CD14-positive monocyte (primary cell): ENCODE data around the gene CNDP2. TPM values are rescaled to one million over a fixed set of nuclear protein-coding genes. Genes with fewer than 3 reads are reported as not detected.

Experiments used
- DNase-seq, 3 donors: peaks; one replicate each; pipeline ENCODE4 v3.0.0-alpha.2; 2011 to 2022
- H2AFZ ChIP-seq: 2 replicates; pipeline ENCODE4 v1.6.0; 2012; ENCODE audit warnings: mild to moderate bottlenecking, low read depth, low read length, inconsistent platforms; ENCODE audit not compliant: insufficient read depth, poor library complexity, severe bottlenecking
- H3K27ac ChIP-seq, 2 donors: 1 replicate in 1 of 2; 2 replicates in 1 of 2; pipeline ENCODE4 v1.5.1; 2012 to 2013; ENCODE audit warnings: low read length in 2 of 2, control low read depth in 1 of 2, inconsistent platforms in 1 of 2, low read depth in 1 of 2, mild to moderate bottlenecking in 1 of 2
- H3K27me3 ChIP-seq, 2 donors: one replicate each; pipeline versions ENCODE4 v1.6.0 to v1.6.1; 2011 to 2013; ENCODE audit warnings: low read length in 2 of 2; ENCODE audit not compliant: control insufficient read depth in 2 of 2, insufficient read depth in 2 of 2
- H3K36me3 ChIP-seq, 2 donors: replicated peaks in 1 of 2; 1 replicate in 1 of 2; 2 replicates in 1 of 2; pipeline versions ENCODE4 v1.5.1 to v1.6.1; 2012 to 2013; ENCODE audit warnings: low read length in 2 of 2, control low read depth in 1 of 2, inconsistent platforms in 1 of 2, mild to moderate bottlenecking in 1 of 2; ENCODE audit not compliant: insufficient read depth in 2 of 2, control insufficient read depth in 1 of 2
- H3K4me1 ChIP-seq, 2 donors: 1 replicate in 1 of 2; 2 replicates in 1 of 2; pipeline versions ENCODE4 v1.5.1 to v1.6.1; 2012 to 2013; ENCODE audit warnings: low read length in 2 of 2, control low read depth in 1 of 2, inconsistent platforms in 1 of 2, mild to moderate bottlenecking in 1 of 2, moderate library complexity in 1 of 2; ENCODE audit not compliant: insufficient read depth in 2 of 2, control insufficient read depth in 1 of 2
- H3K4me2 ChIP-seq: replicated peaks from 2 replicates; pipeline ENCODE3; 2012; ENCODE audit warnings: low read length, moderate library complexity, mild to moderate bottlenecking; ENCODE audit not compliant: poor library complexity, severe bottlenecking; ENCODE audit errors: extremely low read depth
- H3K4me3 ChIP-seq, 3 experiments: fragments of 200-600 bp in 1 of 3; sonication (generic) in 1 of 3; replicated peaks in 1 of 3; 1 replicate in 2 of 3; 2 replicates in 1 of 3; pipeline ENCODE4 v1.5.1; 2011 to 2013; ENCODE audit warnings: low read length in 3 of 3, mild to moderate bottlenecking in 3 of 3, control low read depth in 2 of 3, low read depth in 2 of 3, inconsistent platforms in 1 of 3, moderate library complexity in 1 of 3
- H3K79me2 ChIP-seq: 2 replicates; pipeline ENCODE4 v1.6.0; 2012; ENCODE audit warnings: mild to moderate bottlenecking, control low read depth, inconsistent platforms, low read length, moderate library complexity; ENCODE audit not compliant: insufficient read depth
- H3K9ac ChIP-seq: 2 replicates; pipeline ENCODE4 v1.6.0; 2017; ENCODE audit warnings: low read length, mild to moderate bottlenecking; ENCODE audit not compliant: insufficient read depth, poor library complexity, severe bottlenecking
- H3K9me3 ChIP-seq, 2 donors: replicated peaks in 1 of 2; 1 replicate in 1 of 2; 2 replicates in 1 of 2; pipeline versions ENCODE4 v1.5.1 to v1.6.1; 2012 to 2013; ENCODE audit warnings: low read length in 2 of 2, control low read depth in 1 of 2; ENCODE audit not compliant: control insufficient read depth in 1 of 2, insufficient read depth in 1 of 2
- H4K20me1 ChIP-seq: 2 replicates; pipeline ENCODE4 v1.6.0; 2012; ENCODE audit warnings: mild to moderate bottlenecking, low read length, control low read depth, moderate library complexity; ENCODE audit not compliant: insufficient read depth
- H3K27ac Mint-ChIP-seq, 7 donors: one replicate each; pipeline ENCODE4 v1.8.0; 2020; ENCODE audit warnings: mild to moderate bottlenecking in 7 of 7, mixed read lengths in 7 of 7, moderate library complexity in 6 of 7, inconsistent platforms in 2 of 7
- H3K27me3 Mint-ChIP-seq, 3 donors: one replicate each; pipeline ENCODE4 v1.8.0; 2021 to 2022; ENCODE audit warnings: low read depth in 3 of 3, mild to moderate bottlenecking in 3 of 3, mixed read lengths in 3 of 3, moderate library complexity in 3 of 3, inconsistent platforms in 1 of 3
- H3K36me3 Mint-ChIP-seq, 2 donors: one replicate each; pipeline ENCODE4 v1.8.0; 2020; ENCODE audit warnings: mixed read lengths in 2 of 2, inconsistent platforms in 1 of 2, mild to moderate bottlenecking in 1 of 2
- H3K4me1 Mint-ChIP-seq: one replicate; pipeline ENCODE4 v1.8.0; 2020; ENCODE audit warnings: mild to moderate bottlenecking, mixed read lengths
- H3K4me3 Mint-ChIP-seq, 2 donors: one replicate each; pipeline ENCODE4 v1.8.0; 2020; ENCODE audit warnings: mild to moderate bottlenecking in 2 of 2, mixed read lengths in 2 of 2, moderate library complexity in 1 of 2
- H3K9me3 Mint-ChIP-seq, 7 donors: one replicate each; pipeline ENCODE4 v1.8.0; 2020 to 2022; ENCODE audit warnings: mixed read lengths in 7 of 7, mild to moderate bottlenecking in 6 of 7, moderate library complexity in 6 of 7, inconsistent platforms in 2 of 7
- CTCF ChIP-seq: fragments of 200-600 bp; IDR thresholded peaks from one replicate; pipeline ENCODE4 v1.8.0; 2022; ENCODE audit warnings: antibody characterized with exemption, mild to moderate bottlenecking
- WGBS: methylation state at CpG from one replicate; pipeline ENCODE4 v1.1.5; 2013; ENCODE audit warnings: missing lambda C conversion rate; ENCODE audit not compliant: insufficient coverage; 5-methylcytosine and 5-hydroxymethylcytosine counted together
- intact Hi-C, 2 donors: fragments of 100-400 bp; cut with micrococcal nuclease; formaldehyde crosslinking; loops; one replicate each; pipeline versions ENCODE4 v1.15.0 to v1.15.1; 2023
- polyA plus RNA-seq, 3 donors: library from polyadenylated mRNA; depleted of rRNA in 1 of 3; unstranded in 2 of 3; stranded (reverse) in 1 of 3; fragments of 300-500 nt in 2 of 3; fragments of >200 nt in 1 of 3; fragmentation: Illumina TruSeq in 2 of 3; gene quantifications; 1 replicate in 2 of 3; 2 replicates in 1 of 3; pipeline ENCODE4 v1.2.3, GENCODE V29; 2012 to 2021

The CNDP2 gene
- polyA plus RNA-seq, 3 donors = 103 to 186 (median 122) TPM

DNA sequence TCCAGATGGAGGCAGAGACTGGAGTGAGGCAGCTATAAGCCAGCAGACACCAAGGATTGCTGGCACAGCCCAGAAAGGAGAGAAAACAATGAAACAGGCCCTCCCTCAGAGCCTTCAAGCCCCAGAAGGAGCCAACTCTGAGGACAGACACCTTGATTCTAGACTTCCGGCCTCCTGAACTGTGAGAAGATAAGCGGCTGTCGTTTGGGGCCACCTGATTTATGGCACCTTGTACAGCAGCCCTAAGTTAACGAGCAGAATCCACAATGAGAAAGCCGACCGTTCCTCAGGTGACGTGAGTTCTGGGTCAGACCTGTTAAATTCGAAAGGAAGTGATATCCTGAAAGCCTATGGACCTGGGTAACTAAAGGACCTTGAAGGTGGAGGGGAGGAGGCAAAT, 7.3 kb upstream of the CNDP2 start:
- H3K27me3 ChIP-seq = no peaks in the 10 kb centered on the region
- no peak overlapping the region for H3K27ac ChIP-seq
- H3K79me2 ChIP-seq = no peaks in the 10 kb centered on the region
- Mint-ChIP-seq H3K27ac (peak overlapping the region in 1 of 7 donors; percentile 41), H3K4me3 (no peak overlapping the region), H3K9me3 (peaks cover 2 to 7% (median 4%) of the 10 kb centered on the region in 7 donors), H3K4me1 (peaks cover 21% of the 10 kb centered on the region), H3K36me3 (no peaks in the 10 kb centered on the region), H3K27me3 (peaks cover 3 to 7% (median 4%) of the 10 kb centered on the region in 3 donors)
- no peaks in the 10 kb centered on the region for H3K36me3 ChIP-seq
- H3K4me2 ChIP-seq = no peak overlapping the region
- H3K9ac ChIP-seq = no peak overlapping the region
- H4K20me1 ChIP-seq = no peaks in the 10 kb centered on the region
- 97% methylated on average over 8 of the region's 8 CpGs for WGBS
- intact Hi-C loops = no loop called here
- H3K4me3 ChIP-seq = no peak overlapping the region
- no peak for DNase-seq
- no peaks in the 10 kb centered on the region for H3K9me3 ChIP-seq
- peaks cover 7 to 14% of the 10 kb centered on the region in 2 donors for H3K4me1 ChIP-seq
- H2AFZ ChIP-seq = no peak overlapping the region
- TF ChIP-seq CTCF = no peak

DNA sequence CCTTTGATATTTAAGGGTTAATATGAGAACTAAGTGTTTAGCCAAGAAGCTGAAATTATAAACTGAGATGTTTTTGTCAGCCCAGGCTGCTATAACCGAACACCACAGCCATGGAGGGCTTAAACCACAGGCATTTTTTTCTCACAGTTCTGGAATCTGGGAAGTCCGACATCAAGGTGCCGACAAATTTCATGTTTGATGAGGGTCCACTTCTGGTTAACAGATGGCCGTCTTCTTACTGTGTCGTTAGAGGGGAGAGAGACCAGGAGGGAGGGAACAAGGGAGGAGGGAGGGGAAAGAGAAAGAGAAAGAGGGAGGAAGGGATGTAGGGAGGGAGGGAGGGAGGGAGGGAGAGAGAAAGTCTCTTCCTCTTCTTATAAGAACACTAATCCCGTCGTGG, 6.5 kb upstream of the CNDP2 start:
- DNase-seq = no peak
- Mint-ChIP-seq H3K9me3 (peaks cover 2 to 7% (median 4%) of the 10 kb centered on the region in 7 donors), H3K4me3 (no peak overlapping the region), H3K27me3 (peaks cover 3 to 9% (median 4%) of the 10 kb centered on the region in 3 donors), H3K4me1 (peaks cover 18% of the 10 kb centered on the region), H3K36me3 (no peaks in the 10 kb centered on the region), H3K27ac (no peak overlapping the region)
- H4K20me1 ChIP-seq = no peaks in the 10 kb centered on the region
- no peaks in the 10 kb centered on the region for H3K9me3 ChIP-seq
- H3K4me1 ChIP-seq = peaks cover 3 to 10% of the 10 kb centered on the region in 2 donors
- no peak overlapping the region for H3K4me2 ChIP-seq
- intact Hi-C loops = loop anchor here (10.0 kb wide), 4 partner anchors 105 to 345 kb away; partner anchors contain the start of genes FBXO15 (in 1 of the 2), TIMM21 (in 1 of the 2) and ZNF407 (in 1 of the 2)
- 71% methylated on average over 4 of the region's 7 CpGs for WGBS
- no peaks in the 10 kb centered on the region for H3K27me3 ChIP-seq
- H3K36me3 ChIP-seq = no peaks in the 10 kb centered on the region
- TF ChIP-seq CTCF = no peak
- H3K9ac ChIP-seq = no peak overlapping the region
- H3K27ac ChIP-seq = no peak overlapping the region
- H3K79me2 ChIP-seq = no peaks in the 10 kb centered on the region
- H2AFZ ChIP-seq = no peak overlapping the region
- no peak overlapping the region for H3K4me3 ChIP-seq
